Neural cell (in vitro differentiated cells): ENCODE measurements around the gene MRPL43. TPM values are rescaled to one million over a fixed set of nuclear protein-coding genes. Genes with fewer than 3 reads are reported as not detected.
"Not testable (repeated sequence)": the region's sequence is repeated elsewhere in the genome, so short reads cannot be mapped to it uniquely, and the experiment has no call there.

Experiments
- H2AFZ ChIP-seq: fragments of 200-600, 300-800 bp; sonication (generic), shearing (Covaris generic); 2 replicates; pipeline ENCODE4 v1.6.0; 2014; ENCODE audit warnings: low read depth, mild to moderate bottlenecking, antibody characterized with exemption, low read length, moderate library complexity
- H3F3A ChIP-seq: fragments of 200-600 bp; shearing (Covaris generic); 2 replicates; pipeline ENCODE4 v1.6.1; 2016; ENCODE audit warnings: mild to moderate bottlenecking, moderate library complexity, mixed read lengths, antibody characterized with exemption, low read length; ENCODE audit not compliant: insufficient read depth, poor library complexity, severe bottlenecking
- H3K27ac ChIP-seq: fragments of 200-600, 300-800 bp; sonication (generic), shearing (Covaris generic); 2 replicates; pipeline ENCODE4 v1.5.1; 2014; ENCODE audit warnings: mild to moderate bottlenecking, low read length, moderate library complexity
- H3K27me3 ChIP-seq: fragments of 300-800, 200-600 bp; sonication (generic), shearing (Covaris generic); 2 replicates; pipeline ENCODE4 v1.6.0; 2014; ENCODE audit warnings: mild to moderate bottlenecking, low read depth, low read length, moderate library complexity; ENCODE audit not compliant: insufficient read depth
- H3K36me3 ChIP-seq: fragments of 300-800, 200-600 bp; sonication (generic), shearing (Covaris generic); 2 replicates; pipeline ENCODE4 v1.5.1; 2014; ENCODE audit warnings: mild to moderate bottlenecking, antibody characterized with exemption, low read length, moderate library complexity; ENCODE audit not compliant: insufficient read depth
- H3K4me2 ChIP-seq: fragments of 300-800, 200-600 bp; sonication (generic), shearing (Covaris generic); 2 replicates; pipeline ENCODE4 v1.6.0; 2014; ENCODE audit warnings: mild to moderate bottlenecking, low read length
- H3K4me3 ChIP-seq: fragments of 300-800, 200-600 bp; sonication (generic), shearing (Covaris generic); 2 replicates; pipeline ENCODE4 v1.5.1; 2014; ENCODE audit warnings: mild to moderate bottlenecking, low read length, moderate library complexity
- H3K79me2 ChIP-seq: fragments of 200-600 bp; shearing (Covaris generic); replicated peaks from 2 replicates; pipeline ENCODE4 v1.6.0; 2014; ENCODE audit warnings: mild to moderate bottlenecking, low read length, moderate library complexity; ENCODE audit not compliant: insufficient read depth
- H3K9ac ChIP-seq: fragments of 300-800, 200-600 bp; sonication (generic), shearing (Covaris generic); 2 replicates; pipeline ENCODE4 v1.6.1; 2016; ENCODE audit warnings: mild to moderate bottlenecking, low read length, mixed read lengths
- H3K9me2 ChIP-seq: fragments of 200-600 bp; shearing (Covaris generic); 2 replicates; pipeline ENCODE4 v1.6.1; 2016; ENCODE audit warnings: mild to moderate bottlenecking, low read length, mixed read lengths; ENCODE audit not compliant: insufficient read depth
- H3K9me3 ChIP-seq: fragments of 200-600, 300-800 bp; sonication (generic), shearing (Covaris generic); 2 replicates; pipeline ENCODE4 v1.6.1; 2016; ENCODE audit warnings: mild to moderate bottlenecking, mixed run types, low read length, moderate library complexity, mixed read lengths
- H4K20me1 ChIP-seq: fragments of 200-600 bp; shearing (Covaris generic); 2 replicates; pipeline ENCODE4 v1.6.1; 2016; ENCODE audit warnings: mild to moderate bottlenecking, mixed run types; ENCODE audit not compliant: insufficient read depth
- EP300 ChIP-seq: fragments of 450-650 bp; conservative IDR thresholded peaks from 2 replicates; pipeline ENCODE4 v1.6.1; 2014; ENCODE audit warnings: antibody characterized with exemption, mild to moderate bottlenecking, moderate library complexity; ENCODE audit not compliant: poor library complexity, severe bottlenecking
- EZH2 ChIP-seq: fragments of 200-600, 300-800 bp; shearing (Covaris generic), sonication (generic); IDR thresholded peaks from 2 replicates; pipeline ENCODE4 v1.6.1; 2014; ENCODE audit warnings: antibody characterized with exemption, low read length, borderline replicate concordance, mild to moderate bottlenecking; ENCODE audit not compliant: insufficient read depth, poor library complexity, severe bottlenecking
- MXI1 ChIP-seq: fragments of 450-650 bp; conservative IDR thresholded peaks from 2 replicates; pipeline ENCODE4 v1.6.1; 2014; ENCODE audit warnings: antibody characterized with exemption, mild to moderate bottlenecking; ENCODE audit not compliant: poor library complexity, severe bottlenecking
- POLR2AphosphoS5 ChIP-seq: IDR thresholded peaks from 2 replicates; pipeline ENCODE4 v1.6.1; 2012
- RAD21 ChIP-seq: fragments of 450-650 bp; conservative IDR thresholded peaks from 2 replicates; pipeline ENCODE4 v1.6.1; 2014; ENCODE audit warnings: antibody characterized with exemption, mild to moderate bottlenecking, moderate library complexity
- SMC3 ChIP-seq: fragments of 450-650 bp; conservative IDR thresholded peaks from 2 replicates; pipeline ENCODE4 v1.6.1; 2014; ENCODE audit warnings: antibody characterized with exemption, mild to moderate bottlenecking, moderate library complexity; ENCODE audit not compliant: poor library complexity
- TAF1 ChIP-seq: IDR thresholded peaks from 2 replicates; pipeline ENCODE4 v1.6.1; 2012; ENCODE audit warnings: low read depth
- polyA plus RNA-seq: library from polyadenylated mRNA; depleted of rRNA; stranded (reverse); fragments of >200 nt; gene quantifications from 2 replicates; pipeline ENCODE4 v1.2.3, GENCODE V29; 2014
- TF ChIP-seq, protein P1 (sequence below): fragments of 450-650 bp; IDR thresholded peaks from 2 replicates; pipeline ENCODE4 v1.5.1; 2014; ENCODE audit warnings: antibody characterized with exemption, mild to moderate bottlenecking, moderate library complexity; ENCODE audit not compliant: poor library complexity, severe bottlenecking
- TF ChIP-seq, protein P2 (sequence below): IDR thresholded peaks from 2 replicates; pipeline ENCODE4 v1.6.1; 2012; ENCODE audit warnings: borderline replicate concordance

The MRPL43 gene
- polyA plus RNA-seq, 1 donor from 2014 or later = 121 TPM

DNA sequence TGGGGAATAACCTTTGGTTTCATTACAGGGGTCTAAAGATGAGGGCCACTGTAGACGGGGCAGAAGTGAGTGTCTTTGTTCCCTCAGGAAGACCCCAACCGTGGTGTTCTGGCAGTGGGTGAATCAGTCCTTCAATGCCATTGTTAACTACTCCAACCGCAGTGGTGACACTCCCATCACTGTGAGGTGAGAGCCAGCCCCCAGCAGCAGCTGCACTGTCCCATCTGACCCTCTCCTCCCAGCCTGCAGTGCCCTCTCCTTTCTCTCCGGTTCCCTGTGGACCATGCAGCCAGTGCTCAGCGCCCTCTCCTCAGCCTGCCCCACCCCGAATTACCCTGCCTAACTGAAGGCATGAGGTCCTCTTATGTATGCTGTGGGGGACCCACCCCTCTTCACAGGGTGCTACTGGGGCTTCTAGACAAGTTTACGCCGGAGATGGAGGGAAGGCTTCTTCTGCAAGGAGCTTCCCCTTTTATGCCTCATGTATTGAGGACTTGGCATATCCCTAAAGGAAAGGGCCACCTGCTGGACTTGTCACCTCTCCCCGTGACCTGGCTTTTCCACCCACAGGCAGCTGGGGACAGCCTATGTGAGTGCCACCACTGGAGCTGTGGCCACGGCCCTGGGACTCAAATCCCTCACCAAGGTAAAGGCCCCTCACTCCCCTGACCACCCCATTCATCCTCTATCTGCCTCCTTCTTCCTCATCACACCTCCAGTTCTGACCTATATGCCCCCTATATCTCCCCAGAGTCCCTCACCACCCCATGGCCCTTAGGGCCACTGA, 48.8 kb upstream of the MRPL43 start:
- Histone ChIP-seq H2AFZ (no peak overlapping the region), H3K9me2 (no peaks in the 10 kb centered on the region), H3K4me2 (no peak overlapping the region), H3K9ac (no peak overlapping the region), H3K79me2 (no peaks in the 10 kb centered on the region), H4K20me1 (no peaks in the 10 kb centered on the region), H3K4me3 (no peak overlapping the region), H3K9me3 (no peaks in the 10 kb centered on the region), H3K27ac (no peak overlapping the region), H3K36me3 (no peaks in the 10 kb centered on the region), H3F3A (no peaks in the 10 kb centered on the region), H3K27me3 (peaks cover 28% of the 10 kb centered on the region)
- TF ChIP-seq POLR2AphosphoS5 (no peak), SMC3 (no peak), TAF1 (no peak), EZH2 (no peak), RAD21 (no peak), MXI1 (no peak), EP300 (no peak)
- TF ChIP-seq, protein P1, sequence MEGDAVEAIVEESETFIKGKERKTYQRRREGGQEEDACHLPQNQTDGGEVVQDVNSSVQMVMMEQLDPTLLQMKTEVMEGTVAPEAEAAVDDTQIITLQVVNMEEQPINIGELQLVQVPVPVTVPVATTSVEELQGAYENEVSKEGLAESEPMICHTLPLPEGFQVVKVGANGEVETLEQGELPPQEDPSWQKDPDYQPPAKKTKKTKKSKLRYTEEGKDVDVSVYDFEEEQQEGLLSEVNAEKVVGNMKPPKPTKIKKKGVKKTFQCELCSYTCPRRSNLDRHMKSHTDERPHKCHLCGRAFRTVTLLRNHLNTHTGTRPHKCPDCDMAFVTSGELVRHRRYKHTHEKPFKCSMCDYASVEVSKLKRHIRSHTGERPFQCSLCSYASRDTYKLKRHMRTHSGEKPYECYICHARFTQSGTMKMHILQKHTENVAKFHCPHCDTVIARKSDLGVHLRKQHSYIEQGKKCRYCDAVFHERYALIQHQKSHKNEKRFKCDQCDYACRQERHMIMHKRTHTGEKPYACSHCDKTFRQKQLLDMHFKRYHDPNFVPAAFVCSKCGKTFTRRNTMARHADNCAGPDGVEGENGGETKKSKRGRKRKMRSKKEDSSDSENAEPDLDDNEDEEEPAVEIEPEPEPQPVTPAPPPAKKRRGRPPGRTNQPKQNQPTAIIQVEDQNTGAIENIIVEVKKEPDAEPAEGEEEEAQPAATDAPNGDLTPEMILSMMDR = no peak
- TF ChIP-seq, protein P2, sequence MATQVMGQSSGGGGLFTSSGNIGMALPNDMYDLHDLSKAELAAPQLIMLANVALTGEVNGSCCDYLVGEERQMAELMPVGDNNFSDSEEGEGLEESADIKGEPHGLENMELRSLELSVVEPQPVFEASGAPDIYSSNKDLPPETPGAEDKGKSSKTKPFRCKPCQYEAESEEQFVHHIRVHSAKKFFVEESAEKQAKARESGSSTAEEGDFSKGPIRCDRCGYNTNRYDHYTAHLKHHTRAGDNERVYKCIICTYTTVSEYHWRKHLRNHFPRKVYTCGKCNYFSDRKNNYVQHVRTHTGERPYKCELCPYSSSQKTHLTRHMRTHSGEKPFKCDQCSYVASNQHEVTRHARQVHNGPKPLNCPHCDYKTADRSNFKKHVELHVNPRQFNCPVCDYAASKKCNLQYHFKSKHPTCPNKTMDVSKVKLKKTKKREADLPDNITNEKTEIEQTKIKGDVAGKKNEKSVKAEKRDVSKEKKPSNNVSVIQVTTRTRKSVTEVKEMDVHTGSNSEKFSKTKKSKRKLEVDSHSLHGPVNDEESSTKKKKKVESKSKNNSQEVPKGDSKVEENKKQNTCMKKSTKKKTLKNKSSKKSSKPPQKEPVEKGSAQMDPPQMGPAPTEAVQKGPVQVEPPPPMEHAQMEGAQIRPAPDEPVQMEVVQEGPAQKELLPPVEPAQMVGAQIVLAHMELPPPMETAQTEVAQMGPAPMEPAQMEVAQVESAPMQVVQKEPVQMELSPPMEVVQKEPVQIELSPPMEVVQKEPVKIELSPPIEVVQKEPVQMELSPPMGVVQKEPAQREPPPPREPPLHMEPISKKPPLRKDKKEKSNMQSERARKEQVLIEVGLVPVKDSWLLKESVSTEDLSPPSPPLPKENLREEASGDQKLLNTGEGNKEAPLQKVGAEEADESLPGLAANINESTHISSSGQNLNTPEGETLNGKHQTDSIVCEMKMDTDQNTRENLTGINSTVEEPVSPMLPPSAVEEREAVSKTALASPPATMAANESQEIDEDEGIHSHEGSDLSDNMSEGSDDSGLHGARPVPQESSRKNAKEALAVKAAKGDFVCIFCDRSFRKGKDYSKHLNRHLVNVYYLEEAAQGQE = no peak

DNA sequence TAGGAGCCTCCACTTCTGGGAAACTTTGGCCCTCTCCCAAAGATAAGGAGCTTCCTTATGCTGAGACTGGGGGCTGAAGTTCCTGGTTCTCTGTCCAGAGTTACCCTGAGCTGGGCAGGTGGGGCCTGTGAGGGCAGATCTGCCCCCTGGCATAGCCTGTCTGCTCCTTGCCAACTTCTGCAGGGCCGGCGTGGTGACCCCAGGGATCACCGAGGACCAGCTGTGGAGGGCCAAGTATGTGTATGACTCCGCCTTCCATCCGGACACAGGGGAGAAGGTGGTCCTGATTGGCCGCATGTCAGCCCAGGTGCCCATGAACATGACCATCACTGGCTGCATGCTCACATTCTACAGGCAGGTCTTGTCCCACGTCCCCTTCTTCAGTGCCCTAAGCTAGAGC, 48.0 kb upstream of the MRPL43 start:
- no peaks in the 10 kb centered on the region for H3K9me3 ChIP-seq
- no peaks in the 10 kb centered on the region for H3K79me2 ChIP-seq
- H3K27me3 ChIP-seq = peaks cover 36% of the 10 kb centered on the region
- H3K4me3 ChIP-seq = no peak overlapping the region
- H3K9me2 ChIP-seq = no peaks in the 10 kb centered on the region
- no peaks in the 10 kb centered on the region for H4K20me1 ChIP-seq
- no peak overlapping the region for H2AFZ ChIP-seq
- TF ChIP-seq, protein P1 = no peak
- H3K9ac ChIP-seq = no peak overlapping the region
- H3K36me3 ChIP-seq = no peaks in the 10 kb centered on the region
- H3F3A ChIP-seq = no peaks in the 10 kb centered on the region
- no peak overlapping the region for H3K27ac ChIP-seq
- no peak overlapping the region for H3K4me2 ChIP-seq

DNA sequence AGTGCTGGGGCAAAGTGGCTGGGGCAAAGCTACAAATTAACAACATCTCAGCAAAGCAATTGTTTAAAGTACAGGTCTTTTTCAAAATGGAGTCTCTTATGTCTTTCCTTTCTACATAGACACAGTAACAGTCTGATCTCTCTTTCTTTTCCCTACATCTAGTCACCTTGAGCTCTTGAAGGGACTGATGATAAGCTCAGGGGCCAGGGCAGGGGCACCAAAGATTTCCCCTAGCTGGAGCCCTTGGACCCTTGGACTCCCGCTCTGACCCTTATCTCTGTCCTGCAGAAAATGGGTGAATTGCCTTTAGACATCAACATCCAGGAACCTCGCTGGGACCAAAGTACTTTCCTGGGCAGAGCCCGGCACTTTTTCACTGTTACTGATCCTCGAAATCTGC, 47.1 kb upstream of the MRPL43 start:
- H3K36me3 ChIP-seq, H3F3A ChIP-seq, H4K20me1 ChIP-seq, H3K4me2 ChIP-seq, H3K9me3 ChIP-seq, H3K9ac ChIP-seq, H2AFZ ChIP-seq, H3K4me3 ChIP-seq, H3K27ac ChIP-seq, H3K79me2 ChIP-seq, H3K9me2 ChIP-seq: not testable (repeated sequence)
- H3K27me3 ChIP-seq = peaks cover 45% of the 10 kb centered on the region
